Measurements from ENCODE around the gene MSMP. TPM values are rescaled to one million over a fixed set of nuclear protein-coding genes. Genes with fewer than 3 reads are reported as not detected.

MSMP gene
- total and polyA plus RNA-seq, 10 of the 15 experiments (the other 5 are each of a cell fraction or from before 2014, with no cell fraction given): 0.33 to 2.4 (median 0.86) TPM; not detected in 4

- in situ Hi-C loops (cut with MboI): no loop called here
- POLR2A ChIA-PET: interaction anchor here (0.6 to 1.2 kb wide), 2 partner anchors 11 to 129 kb away, joined by 4 to 5 read pairs; partner anchors contain the start of genes CREB3 and TLN1
- SMC1A ChIA-PET (ENCODE audit: uncharacterized antibody, unreplicated experiment): interaction anchor here (0.9 to 1.8 kb wide), 2 partner anchors 14 to 83 kb away, joined by 3 read pairs; no protein-coding TSS in a partner anchor
- peaks cover 38% of the 10 kb centered on the region for H3K79me2 ChIP-seq (ENCODE audit: control insufficient read depth, insufficient read depth, low read length)
- 76% methylated on average over 2 of the region's 2 CpGs for WGBS (ENCODE audit: insufficient coverage, insufficient replicate concordance, low lambda C conversion rate, missing lambda C conversion rate)
- H3K4me2 ChIP-seq (ENCODE audit: control insufficient read depth, insufficient read depth): no peak overlapping the region
- ATAC-seq: no peak
- CTCF ChIA-PET: interaction anchor here (1.7 to 9.5 kb wide), 5 partner anchors 8 to 138 kb away, joined by 5 to 147 read pairs (median 8); partner anchors contain the start of genes CREB3 and TLN1
- H2AFZ ChIP-seq (ENCODE audit: control insufficient read depth, low read depth, low read length): no peak overlapping the region
- H3K27me3 ChIP-seq (replicated peaks in 1 of 2; ENCODE audit: control insufficient read depth in 2 of 2, insufficient read depth in 2 of 2, low read length in 1 of 2): no peaks in the 10 kb centered on the region
- no peaks in the 10 kb centered on the region; the same call in 1 of the 2 replicates for H3K4me1 ChIP-seq (ENCODE audit: control insufficient read depth, insufficient read depth, low read length)
- DNase-seq (ENCODE audit: low read depth, low spot score): no peak
- BruUV-seq (replicated peaks): no TSS peak
- no peak overlapping the region for H3K27ac ChIP-seq (ENCODE audit: control insufficient read depth, insufficient read depth)
- no peak overlapping the region for H3K4me3 ChIP-seq
- intact Hi-C loops (cut with micrococcal nuclease; ENCODE audit: unreplicated experiment): no loop called here
- H3K9ac ChIP-seq (ENCODE audit: control insufficient read depth, insufficient read depth, low read length): no peak overlapping the region
- RAD21 ChIA-PET (ENCODE audit: unreplicated experiment): no interaction called here
- no peaks in the 10 kb centered on the region; the same call in 1 of the 2 replicates for H4K20me1 ChIP-seq (ENCODE audit: control insufficient read depth, insufficient read depth)
- H3K9me3 ChIP-seq (replicated peaks; ENCODE audit: control insufficient read depth, insufficient read depth, low read length): no peaks in the 10 kb centered on the region
- peaks cover 22 to 33% of the 10 kb centered on the region in 2 experiments for H3K36me3 ChIP-seq (ENCODE audit: control insufficient read depth in 2 of 2, insufficient read depth in 2 of 2, low read length in 1 of 2)
- no peak for FAIRE-seq
- TF ChIP-seq ZNF207 (IDR thresholded peaks at IDR 0.05; ENCODE audit: borderline replicate concordance) (no peak), CREM (IDR thresholded peaks at IDR 0.05; ENCODE audit: low read depth) (no peak), NR2C2 (IDR thresholded peaks at IDR 0.05; ENCODE audit: borderline replicate concordance, control insufficient read depth, insufficient read length, low read depth) (no peak), RUNX3 (IDR thresholded peaks at IDR 0.05; ENCODE audit: low read length) (no peak), MTA3 (IDR thresholded peaks at IDR 0.05; ENCODE audit: borderline replicate concordance, low read length) (no peak), YY1 (IDR thresholded peaks at IDR 0.05; ENCODE audit: low read depth, low read length) (no peak), HDAC2 (IDR thresholded peaks at IDR 0.05) (no peak), BCL11A (IDR thresholded peaks at IDR 0.05; ENCODE audit: low read depth, low read length) (no peak), TCF3 (IDR thresholded peaks at IDR 0.05; ENCODE audit: borderline replicate concordance, insufficient read depth, low read depth, low read length) (no peak), RCOR1 (conservative IDR thresholded peaks at IDR 0.05; ENCODE audit: low read depth, low read length) (no peak), NFXL1 (IDR thresholded peaks at IDR 0.05; ENCODE audit: borderline replicate concordance) (no peak), NKRF (conservative IDR thresholded peaks at IDR 0.05) (no peak), REST (IDR thresholded peaks at IDR 0.05; ENCODE audit: low read depth, low read length) (no peak), YBX1 (IDR thresholded peaks at IDR 0.05) (no peak), MXI1 (IDR thresholded peaks at IDR 0.05; ENCODE audit: low read depth, low read length) (no peak), BCLAF1 (IDR thresholded peaks at IDR 0.05) (no peak)
Measured at GRCh38 chr9:35743452-35743851, 10.6 kb downstream of the MSMP start.

Measured in GM12878 (cell line).